ENCODE measurements around the gene DTNB.

DNA sequence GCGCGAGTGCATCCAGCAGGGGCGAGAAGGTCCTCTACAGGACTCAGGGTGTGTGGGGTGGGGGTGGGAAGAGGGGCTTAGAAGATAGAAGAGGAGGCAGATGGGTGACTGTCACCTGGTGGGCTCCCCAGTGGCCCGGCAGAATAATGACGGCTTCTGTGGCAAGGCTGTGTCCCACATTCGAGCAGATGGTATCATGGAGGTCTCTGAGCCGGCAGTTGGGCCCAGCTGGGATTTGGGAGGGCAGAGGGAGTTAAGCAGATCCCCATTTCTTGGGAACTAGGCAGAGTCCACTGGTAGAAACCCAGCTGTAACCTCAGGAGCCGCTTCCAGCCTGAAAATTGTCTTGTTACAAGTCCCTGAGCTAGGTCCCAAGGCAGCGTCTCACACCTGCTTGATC is 28.4 kb upstream of the DTNB start:
- TF ChIP-seq POLR2A (IDR thresholded peaks at IDR 0.05) (no peak), POLR2AphosphoS5 (IDR thresholded peaks at IDR 0.05; ENCODE audit: insufficient read depth in 1 of 2, low read depth in 1 of 2) (no peak)
- TF ChIP-seq, protein P1, sequence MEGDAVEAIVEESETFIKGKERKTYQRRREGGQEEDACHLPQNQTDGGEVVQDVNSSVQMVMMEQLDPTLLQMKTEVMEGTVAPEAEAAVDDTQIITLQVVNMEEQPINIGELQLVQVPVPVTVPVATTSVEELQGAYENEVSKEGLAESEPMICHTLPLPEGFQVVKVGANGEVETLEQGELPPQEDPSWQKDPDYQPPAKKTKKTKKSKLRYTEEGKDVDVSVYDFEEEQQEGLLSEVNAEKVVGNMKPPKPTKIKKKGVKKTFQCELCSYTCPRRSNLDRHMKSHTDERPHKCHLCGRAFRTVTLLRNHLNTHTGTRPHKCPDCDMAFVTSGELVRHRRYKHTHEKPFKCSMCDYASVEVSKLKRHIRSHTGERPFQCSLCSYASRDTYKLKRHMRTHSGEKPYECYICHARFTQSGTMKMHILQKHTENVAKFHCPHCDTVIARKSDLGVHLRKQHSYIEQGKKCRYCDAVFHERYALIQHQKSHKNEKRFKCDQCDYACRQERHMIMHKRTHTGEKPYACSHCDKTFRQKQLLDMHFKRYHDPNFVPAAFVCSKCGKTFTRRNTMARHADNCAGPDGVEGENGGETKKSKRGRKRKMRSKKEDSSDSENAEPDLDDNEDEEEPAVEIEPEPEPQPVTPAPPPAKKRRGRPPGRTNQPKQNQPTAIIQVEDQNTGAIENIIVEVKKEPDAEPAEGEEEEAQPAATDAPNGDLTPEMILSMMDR (IDR thresholded peaks at IDR 0.05) = no peak

Measured in vagina (tissue), 2 donors.